GM21786 (cell line): ENCODE measurements around the gene HOXA9.

Experiments used
- ATAC-seq: cut with Tn5 transposase; IDR thresholded peaks from one replicate; pipeline ENCODE4 v1.9.1; 2021; ENCODE audit not compliant: unreplicated experiment

The HOXA9 gene

DNA sequence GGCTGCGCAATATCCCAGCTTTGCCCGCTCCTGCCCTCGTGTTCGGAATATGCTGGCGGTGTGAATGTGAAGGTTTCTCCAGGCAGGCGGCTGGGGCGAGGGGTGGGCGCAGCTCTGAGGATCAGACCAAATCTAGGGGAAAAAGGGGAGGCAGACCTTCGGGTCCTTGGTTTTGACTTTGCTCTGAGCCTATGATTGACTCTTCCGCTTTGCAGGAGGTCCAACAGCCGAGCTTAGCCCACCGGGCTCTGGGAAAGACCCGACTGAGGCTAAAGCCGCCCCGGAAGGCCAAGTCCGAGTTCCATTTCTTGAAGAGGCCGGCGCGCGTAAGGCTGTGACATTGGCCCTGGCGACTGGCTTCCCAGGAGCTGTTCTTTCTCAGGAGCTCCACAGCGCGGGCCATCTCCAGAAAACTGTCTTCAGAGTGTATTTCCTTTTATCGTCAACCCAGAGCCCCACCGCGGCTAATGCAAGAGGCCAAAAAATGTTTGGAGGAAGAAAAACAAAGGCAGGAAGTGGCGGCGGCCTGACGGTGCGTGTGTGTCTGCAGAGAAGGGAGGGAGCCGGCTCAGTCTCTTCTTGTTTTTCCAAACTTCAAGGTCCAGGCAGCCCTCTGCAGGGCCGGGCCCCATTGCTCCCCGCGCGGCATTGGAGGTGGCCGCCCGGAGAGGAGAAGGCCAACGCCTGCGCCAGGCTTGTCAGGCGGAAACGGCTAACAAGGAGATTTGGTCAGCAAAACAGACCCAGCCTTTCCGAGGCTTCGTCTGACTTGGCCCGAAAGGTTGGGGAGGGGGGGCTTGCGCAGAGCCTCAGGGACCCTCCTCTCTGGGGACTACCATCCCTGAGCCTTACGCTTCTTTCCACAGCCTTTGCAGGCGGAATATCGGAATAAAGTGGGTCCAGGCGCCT lies 23.3 kb upstream of the HOXA9 start:
- ATAC-seq, result no peak

DNA sequence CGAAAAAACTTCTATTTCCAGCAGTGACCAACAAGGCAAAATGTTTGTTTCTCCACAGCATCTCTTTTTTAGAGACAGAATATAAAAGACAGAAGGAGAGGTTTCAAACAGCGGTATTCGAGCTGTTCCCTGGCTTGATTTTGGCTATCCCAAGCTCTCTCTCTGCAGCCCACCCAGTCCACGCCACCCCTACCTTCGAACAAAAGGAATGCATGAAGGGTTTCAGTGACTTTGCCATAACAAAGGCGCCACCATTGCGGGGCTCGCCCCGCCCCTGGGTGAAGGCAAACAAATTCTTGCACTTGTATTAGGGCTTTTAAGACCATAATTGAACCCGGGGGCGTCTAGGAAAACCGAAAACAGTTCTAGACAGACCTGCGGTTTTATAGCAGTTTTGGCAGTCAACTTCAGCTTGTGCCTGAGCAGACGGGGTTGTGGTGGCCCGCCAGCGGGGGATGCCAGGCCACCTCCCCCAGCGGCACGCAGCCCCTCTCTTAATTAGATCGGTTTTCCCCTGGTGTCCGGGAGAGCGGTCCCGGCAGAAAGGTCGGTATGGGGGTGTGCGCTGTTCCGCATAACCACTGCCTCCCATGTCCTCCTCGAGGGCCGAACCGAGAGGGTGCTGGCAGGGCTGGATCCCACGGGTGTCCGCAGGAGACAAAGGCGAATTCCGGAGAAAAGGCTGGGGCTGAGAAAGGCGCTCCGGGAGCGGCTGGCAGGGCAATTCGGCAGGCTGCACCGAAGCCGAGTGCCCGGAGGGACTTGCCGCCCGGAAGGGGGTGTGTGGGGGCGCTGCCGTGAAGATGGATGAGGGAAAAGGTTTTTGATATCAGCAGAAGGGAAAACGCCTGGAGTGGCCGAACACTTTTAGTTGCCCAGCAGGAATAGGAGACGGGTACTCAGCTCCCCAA lies 22.4 kb upstream of the HOXA9 start:
- no peak for ATAC-seq

DNA sequence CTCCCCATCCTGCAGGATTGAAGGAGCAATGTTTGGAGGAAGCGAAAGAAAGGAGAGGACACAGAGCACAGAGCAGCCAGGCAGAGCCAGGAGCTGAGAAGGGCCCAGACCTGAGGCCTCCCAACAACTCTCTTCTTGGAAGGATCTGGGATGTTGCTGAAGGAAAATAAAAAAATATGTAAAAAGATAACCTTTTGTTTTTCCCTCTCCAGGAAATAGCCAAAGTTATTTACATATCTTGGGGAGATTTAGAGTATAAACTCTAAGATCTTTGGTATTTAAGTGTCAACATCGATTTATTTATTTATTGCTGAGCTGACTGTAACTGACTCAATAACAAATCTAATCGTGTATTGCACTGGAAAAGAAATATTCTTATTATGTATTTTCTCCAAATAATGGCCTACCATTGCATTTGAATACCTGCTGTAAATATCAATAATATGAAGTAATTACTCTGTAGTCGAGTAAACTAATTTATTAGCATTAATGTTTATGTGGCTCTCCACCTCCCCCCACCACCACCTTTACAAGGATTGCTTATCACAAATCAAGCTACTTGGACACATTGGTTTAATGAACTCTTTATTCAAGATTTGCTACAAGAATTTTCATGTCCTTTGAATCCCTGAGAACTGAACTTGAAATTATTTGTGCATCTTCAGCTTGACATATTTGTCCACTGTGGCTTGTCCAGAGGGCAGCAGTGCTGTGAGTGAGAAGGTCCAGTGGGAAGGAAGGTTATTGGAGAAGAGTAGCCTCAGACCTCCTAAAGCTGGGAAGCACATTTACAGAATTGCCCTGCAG lies 21.5 kb upstream of the HOXA9 start:
- ATAC-seq, result no peak

DNA sequence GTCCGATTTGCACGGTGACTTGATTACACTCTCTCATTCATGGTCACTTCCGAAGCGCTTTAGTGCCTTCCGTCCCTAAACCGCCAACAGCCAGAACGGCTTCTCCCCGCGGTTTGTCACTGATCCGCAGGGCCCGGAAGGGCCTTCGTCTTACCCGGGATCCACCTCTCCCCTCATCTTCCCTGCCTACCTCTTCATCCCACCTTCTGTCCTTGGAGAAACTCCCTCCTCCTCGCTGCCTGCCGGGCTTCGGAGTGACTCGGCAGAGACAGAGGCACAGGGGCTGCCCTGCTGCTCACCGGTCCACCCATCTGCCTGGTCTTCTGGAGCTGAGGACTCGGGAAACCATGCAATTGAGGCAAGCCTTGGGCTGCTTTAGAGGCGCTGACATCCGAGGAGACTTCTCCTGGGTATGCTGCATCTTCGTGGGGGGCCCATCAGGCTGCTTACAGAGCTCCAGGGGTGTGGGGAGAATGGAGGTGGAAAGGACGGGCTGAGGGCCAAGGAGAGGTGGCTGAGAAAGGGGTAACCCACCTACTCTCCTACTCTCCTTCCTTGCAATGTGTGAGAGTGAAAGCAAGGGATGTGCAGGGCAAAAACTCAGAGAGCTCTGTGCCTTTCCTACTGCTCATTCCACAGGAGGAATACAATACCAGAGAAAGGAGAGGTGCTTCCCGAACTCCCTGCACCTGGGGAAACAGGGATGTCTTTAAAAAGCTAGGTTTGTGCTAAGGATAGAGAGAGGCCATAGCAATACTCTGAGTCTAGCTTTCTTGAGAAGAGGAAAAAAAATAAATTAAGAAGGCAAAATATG lies 20.7 kb upstream of the HOXA9 start:
- ATAC-seq, result no peak

DNA sequence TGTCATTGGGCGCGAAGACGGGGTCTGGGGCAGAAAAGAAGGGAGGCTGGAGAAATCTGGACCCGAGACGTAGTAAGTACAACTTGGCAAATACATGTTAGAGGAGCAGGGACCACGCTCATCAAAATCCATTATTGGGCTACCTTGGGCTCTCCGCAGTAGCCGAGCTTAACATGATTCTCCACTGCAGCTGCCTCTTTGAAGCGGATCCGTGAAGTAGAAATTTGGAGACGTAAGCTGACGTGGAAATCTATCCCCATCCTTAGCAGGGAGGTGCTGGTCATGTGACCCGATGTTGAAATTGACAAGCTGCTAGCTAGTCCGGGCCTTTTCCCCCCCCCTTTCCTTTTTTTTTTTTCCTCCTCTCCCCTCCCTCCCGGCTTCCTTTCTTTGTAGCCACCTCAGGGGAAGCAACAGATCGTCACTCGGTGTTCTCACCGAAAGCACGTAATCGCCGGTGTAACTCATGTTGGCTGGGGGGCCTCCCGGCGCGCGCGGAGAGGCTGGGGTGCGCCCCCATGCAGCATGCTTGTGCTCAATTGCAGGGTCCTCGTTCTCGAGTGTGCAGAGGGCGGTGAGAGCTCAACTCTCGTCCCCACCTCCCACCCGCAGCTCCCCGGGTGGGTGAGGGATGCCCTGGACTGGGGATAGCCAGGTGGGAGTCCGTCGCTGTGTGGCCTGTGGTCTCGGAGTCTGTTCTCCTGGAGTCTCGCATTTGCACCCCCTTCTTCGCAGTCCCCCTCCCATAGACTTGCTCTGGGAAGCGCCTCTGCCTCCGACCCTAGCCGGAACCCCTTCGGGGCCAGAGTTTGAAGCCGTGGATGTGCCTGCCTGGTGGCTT lies 19.9 kb upstream of the HOXA9 start, which contains the start of gene HOXA11:
HOXA11 (minus strand) TSS at position 220 of the 841 bp plus-strand sequence; CDS start at position 132, 88 bp downstream.
- no peak for ATAC-seq

DNA sequence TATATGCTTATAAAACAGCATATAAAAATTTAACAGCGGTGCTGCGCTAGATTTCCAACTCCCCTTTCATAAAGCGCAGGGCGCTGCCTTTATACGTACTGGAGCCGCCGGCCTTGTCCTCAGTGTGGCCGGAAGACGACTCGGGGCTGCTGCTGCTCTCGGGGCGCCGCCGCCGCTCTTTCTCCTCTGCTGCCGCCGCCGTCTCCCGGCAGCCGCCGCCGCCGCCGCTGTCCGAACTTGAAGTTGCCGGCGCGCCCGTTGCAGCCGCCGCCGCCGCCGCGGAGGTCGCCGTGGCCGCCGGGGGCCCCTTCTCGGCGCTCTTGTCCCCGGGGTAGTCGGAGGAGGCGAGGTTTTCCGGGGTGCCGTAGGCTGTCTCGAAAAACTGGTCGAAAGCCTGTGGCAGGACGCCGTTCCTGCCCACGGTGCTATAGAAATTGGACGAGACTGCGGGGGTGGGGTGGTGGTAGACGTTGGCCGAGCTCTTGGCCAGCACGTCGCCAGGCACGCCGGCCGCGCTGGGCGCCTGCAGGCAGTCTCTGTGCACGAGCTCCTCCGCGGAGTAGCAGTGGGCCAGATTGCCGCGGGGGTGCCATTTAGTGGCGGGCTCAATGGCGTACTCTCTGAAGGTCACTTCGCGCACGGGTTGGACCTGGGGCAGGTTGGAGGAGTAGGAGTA lies 19.1 kb upstream of the HOXA9 start:
- no peak for ATAC-seq

DNA sequence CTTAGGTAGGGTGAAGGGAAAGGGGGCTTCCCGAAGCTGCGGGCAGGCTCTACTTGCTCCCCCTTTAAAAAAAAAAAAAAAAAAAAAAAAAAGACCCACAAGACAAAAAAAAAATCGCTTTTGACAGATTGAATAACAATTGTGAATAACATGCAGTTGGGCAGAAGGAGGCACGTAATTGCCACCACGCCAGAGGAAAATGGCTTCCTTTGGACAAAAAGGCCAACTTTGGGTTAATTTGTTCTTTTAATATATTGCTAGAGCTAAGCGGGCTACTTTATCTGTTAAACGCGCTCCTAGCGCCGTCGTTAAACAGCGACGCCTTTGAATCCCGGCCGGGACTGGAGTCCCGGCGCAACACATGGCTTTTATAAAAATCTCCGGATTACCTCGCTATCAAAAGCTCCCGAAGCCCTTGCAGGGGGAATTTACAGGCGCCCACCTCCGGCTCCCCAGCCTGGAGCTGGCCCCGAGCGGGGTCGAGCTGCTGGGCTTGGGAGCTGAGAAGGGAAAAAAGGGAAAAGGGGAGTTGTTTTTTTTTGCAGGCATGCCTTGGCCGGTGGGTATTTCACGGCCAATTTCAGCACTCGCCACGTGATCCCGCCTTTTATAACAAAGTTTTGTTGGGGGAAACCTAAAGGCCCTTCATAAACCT lies 18.5 kb upstream of the HOXA9 start:
- no peak for ATAC-seq

DNA sequence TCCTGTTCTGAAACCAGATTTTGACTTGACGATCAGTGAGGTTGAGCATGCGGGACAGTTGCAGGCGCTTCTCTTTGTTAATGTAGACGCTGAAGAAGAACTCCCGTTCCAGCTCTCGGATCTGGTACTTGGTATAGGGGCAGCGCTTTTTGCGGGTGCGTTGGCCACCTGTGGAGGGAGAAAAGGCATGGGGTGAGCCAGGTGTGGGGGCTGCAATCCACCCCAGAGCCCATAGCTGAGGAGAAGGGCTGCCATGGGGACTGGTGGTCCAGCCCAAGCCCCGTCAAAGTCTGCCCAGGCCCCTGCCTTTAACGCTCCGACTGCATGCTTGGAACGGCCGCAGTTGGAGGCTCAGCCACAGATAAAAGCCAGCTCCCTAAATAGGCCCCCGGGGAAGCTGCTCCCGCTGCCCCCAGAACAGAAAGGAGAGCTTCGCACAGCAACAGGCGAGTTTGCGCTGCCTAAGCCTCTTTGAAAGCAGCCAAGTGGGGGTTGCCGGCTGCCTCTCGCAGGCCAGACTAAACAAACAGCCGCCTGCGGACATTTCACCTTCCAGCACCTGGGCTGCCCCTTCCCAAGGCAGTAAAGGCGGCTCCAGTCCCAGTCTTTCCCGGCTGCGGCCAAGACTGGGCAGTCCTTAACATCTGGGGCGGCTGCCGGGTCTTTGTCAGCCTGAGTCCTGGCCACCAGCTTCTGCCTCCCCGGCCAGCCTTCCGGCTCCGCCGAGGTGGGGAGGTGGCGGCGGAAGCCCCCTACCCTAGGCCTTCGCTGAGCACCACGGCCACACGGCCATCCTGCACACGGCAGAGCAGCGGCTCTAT lies 17.7 kb upstream of the HOXA9 start:
- ATAC-seq, result no peak

DNA sequence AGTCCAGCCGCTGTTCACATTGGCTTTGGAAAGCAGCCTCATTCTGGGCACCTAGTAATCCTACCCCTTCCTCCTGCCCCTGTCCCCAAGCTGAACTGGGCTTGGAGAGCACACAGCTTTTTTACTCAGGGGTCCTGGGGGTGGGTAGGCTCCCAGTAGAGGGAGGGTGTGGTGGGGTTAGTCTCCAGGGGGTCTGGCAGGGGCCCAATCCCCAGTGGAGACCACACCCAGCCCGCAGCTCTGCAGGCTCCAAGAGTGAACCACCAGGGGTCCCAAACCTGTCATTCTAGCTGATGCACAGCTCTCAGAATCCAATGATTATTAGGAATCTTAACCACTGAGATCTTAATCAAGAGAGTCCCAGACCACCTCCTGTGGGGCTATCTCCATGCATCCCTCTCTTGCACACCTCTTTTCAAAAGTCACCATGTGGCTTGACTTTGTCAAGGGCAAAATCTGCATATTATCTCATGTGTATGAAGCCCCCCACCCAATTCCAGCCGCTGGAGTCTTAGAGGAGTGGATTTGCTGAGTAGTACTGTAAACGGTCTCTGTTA lies 17.0 kb upstream of the HOXA9 start:
- no peak for ATAC-seq

DNA sequence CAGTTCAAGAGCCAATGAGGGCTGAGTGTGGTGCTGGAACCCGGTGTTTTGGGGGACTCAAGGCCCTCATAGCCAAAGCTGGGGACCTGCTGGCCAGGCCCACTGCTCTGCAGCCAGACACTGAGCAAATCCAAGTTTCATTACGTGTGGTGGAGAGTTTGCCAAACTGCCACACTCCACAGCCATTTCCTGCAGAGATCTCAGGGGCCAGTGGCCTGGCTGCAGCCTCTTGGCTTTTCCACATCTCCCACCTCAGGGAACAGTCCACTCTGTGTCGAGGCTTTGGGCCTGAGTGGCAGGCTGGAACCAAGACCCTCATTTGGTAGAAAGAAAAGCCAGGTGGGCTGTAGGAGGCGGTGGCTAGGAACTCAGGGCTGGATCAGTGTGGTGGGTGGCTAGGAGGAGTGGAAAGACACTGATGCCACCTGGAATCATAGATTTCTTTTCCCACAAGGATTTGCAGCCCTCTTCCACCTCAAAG lies 16.5 kb upstream of the HOXA9 start:
- ATAC-seq, result no peak

DNA sequence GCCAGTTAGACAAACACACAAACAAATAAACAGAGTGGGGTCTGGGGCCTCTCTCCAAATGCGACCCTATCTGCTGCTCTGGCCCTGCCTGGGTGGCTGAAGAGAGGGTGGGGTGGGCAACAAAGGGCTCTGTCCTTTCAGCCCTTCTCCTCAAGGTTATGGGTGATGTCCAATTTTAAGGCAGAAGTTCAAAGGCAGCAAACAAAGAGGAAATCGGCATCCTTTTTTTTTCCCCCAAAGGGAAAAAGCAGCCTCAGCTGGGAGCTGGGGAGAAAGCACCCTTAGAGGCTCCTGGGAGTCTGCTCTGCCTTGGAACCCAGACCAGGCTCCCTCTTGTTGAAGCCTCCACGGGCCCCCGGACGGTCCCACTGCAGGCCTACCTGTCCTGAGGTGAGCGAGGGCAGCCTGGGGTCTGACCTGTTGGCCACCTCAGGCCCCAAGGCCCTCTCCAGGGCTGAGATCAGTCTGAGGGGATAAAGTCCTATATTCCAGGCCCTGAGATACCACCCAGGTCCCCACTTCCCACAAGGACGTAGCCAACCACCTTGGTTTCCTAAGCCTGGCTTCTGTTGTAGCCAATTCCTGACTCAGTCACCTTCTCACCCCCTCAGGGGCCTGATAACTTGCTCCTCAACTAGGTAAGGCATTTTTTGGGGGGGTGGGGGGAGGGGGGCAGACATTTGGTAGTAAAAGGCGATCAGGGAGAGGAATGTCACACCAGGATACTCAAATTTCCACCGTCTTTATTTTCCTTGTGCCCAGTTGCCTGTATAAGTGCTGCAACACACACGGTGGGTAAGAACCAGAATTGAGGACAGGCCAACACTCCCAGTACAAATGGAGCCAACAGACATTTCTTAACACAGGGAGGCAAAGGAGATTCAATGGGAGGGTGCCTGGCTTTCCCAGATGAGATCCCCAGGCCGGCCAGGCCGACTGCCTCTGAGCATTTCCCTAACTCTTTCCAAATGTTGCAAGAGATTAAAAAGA lies 15.4 kb upstream of the HOXA9 start:
- ATAC-seq, result no peak

DNA sequence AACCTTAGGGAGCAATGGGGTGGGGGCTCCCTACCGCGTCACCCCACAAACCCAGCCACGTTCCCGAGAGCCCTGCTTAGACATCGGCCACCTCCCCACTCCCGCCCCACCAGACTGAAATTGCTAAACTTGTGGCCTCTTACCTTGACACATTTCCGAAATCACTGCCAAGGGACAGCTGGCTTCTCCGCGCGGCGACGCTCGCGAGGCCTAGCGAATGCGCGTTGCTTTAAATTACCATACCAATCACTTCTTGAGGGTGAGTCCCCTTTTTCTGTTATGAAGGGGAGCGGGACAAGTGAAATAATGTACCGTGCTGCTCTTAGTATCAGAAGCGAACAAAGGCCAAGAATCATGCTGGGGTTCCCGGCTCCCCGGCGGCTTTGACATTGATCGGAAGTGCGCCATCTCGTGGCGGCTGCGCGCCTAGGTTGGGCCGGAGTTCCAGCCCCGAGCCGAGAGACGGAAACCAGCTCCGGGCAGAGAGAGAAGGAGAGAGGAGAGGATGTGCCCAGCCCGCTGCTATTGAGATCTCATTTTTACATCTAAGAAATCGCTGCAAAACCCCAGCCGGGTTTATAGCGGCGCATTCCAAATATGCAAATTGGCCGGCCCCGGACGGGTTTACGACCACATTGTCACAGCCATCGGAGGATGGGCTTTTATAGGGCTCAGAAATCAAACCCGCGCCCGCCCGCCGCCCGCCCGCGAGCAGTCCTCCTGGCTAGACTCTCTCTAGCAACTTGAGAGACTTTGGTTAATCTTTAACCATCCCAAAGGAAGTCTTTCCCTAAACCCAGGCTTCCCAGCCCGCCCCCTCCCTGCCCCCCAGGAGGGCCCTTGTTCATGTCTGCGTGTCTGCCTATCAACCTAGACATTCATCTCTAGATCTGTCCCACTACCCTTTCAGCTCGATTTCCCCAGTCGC lies 14.4 kb upstream of the HOXA9 start:
- no peak for ATAC-seq

DNA sequence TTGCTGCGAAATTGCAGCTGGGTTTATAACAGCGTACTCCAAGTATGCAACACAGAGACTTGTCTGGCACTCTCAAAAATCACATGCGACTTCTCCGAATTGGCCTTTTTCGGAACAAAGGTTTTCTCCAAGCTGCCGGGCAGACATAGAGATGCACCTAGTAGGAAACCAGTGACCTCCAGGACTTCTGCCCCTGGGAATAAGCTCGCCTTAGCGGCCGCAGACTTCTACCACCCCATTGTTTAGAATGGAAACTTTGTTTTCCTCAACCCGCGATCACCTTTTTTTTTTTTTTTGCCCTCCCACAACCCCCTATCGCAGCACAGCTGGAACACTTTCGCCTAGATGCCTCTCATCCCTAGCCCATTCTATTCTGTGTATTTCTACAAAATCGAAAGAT lies 13.7 kb upstream of the HOXA9 start:
- ATAC-seq, result no peak

DNA sequence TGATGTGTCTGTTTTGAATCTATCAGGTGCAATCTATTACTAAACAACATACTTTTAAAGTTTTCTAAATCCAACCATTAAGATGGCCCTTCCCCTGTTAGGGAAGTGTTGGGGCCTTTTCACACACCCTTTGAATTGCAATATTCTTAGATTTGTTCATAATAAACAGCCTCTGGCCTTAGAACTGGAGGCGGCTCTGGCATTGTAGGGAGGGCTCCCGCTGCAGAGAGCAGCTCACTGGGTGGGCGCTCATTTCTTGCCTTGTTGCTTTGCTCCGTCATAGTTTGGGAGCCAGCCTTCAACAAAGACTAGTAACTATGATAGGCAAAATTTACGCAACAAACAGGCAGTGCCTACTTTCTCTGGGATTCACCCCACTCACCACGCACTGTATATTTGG lies 13.0 kb upstream of the HOXA9 start:
- no peak for ATAC-seq
